Mesendoderm (in vitro differentiated cells): Measurements from ENCODE around the gene SCO1.

Experiments
- DNase-seq: peaks from one replicate; pipeline ENCODE4 v3.0.0; 2013
- H2AK5ac ChIP-seq: 2 replicates; pipeline ENCODE4 v1.6.1; 2013; ENCODE audit warnings: low read length, inconsistent platforms
- H2BK120ac ChIP-seq: 2 replicates; pipeline ENCODE4 v1.6.1; 2013; ENCODE audit warnings: low read depth, mild to moderate bottlenecking, low read length, moderate library complexity, mixed read lengths
- H2BK15ac ChIP-seq: replicated peaks from 2 replicates; pipeline ENCODE4 v1.6.1; 2013; ENCODE audit warnings: low read depth, mild to moderate bottlenecking, moderate library complexity
- H2BK5ac ChIP-seq: 2 replicates; pipeline ENCODE4 v1.6.1; 2013; ENCODE audit warnings: low read length, inconsistent platforms
- H3K18ac ChIP-seq: 2 replicates; pipeline ENCODE4 v1.6.1; 2013; ENCODE audit warnings: mild to moderate bottlenecking, low read length, mixed read lengths
- H3K23ac ChIP-seq: one replicate; pipeline ENCODE4 v1.6.1; 2013; ENCODE audit warnings: low read length
- H3K27ac ChIP-seq: 2 replicates; pipeline ENCODE4 v1.5.1; 2013; ENCODE audit warnings: low read depth, mild to moderate bottlenecking, inconsistent platforms, low read length, moderate library complexity
- H3K27me3 ChIP-seq: 2 replicates; pipeline ENCODE4 v1.6.1; 2013; ENCODE audit warnings: low read length, control low read depth, mild to moderate bottlenecking, inconsistent platforms; ENCODE audit not compliant: insufficient read depth, poor library complexity
- H3K36me3 ChIP-seq: 2 replicates; pipeline ENCODE4 v1.6.1; 2013; ENCODE audit warnings: low read length, inconsistent platforms; ENCODE audit not compliant: control insufficient read depth, insufficient read depth
- H3K4ac ChIP-seq: one replicate; pipeline ENCODE4 v1.6.1; 2013; ENCODE audit warnings: low read depth, mild to moderate bottlenecking, low read length, moderate library complexity
- H3K4me1 ChIP-seq: 2 replicates; pipeline ENCODE4 v1.6.1; 2013; ENCODE audit warnings: low read depth, low read length, inconsistent platforms; ENCODE audit not compliant: control insufficient read depth
- H3K4me2 ChIP-seq: 2 replicates; pipeline ENCODE4 v1.6.1; 2013; ENCODE audit warnings: low read length
- H3K4me3 ChIP-seq: 2 replicates; pipeline ENCODE4 v1.5.1; 2013; ENCODE audit warnings: mild to moderate bottlenecking, low read length
- H3K56ac ChIP-seq: one replicate; pipeline ENCODE4 v1.6.1; 2013; ENCODE audit warnings: low read length
- H3K79me1 ChIP-seq: 2 replicates; pipeline ENCODE4 v1.6.1; 2013; ENCODE audit warnings: low read length, inconsistent platforms
- H3K79me2 ChIP-seq: 2 replicates; pipeline ENCODE4 v1.6.1; 2013; ENCODE audit warnings: mild to moderate bottlenecking, low read length; ENCODE audit not compliant: control insufficient read depth, insufficient read depth
- H3K9ac ChIP-seq: 2 replicates; pipeline ENCODE4 v1.6.1; 2013; ENCODE audit warnings: low read length, inconsistent platforms
- H4K5ac ChIP-seq: one replicate; pipeline ENCODE4 v1.6.1; 2013; ENCODE audit warnings: low read length
- H4K8ac ChIP-seq: one replicate; pipeline ENCODE4 v1.6.1; 2013; ENCODE audit warnings: low read depth, mild to moderate bottlenecking, control low read depth, low read length, moderate library complexity
- WGBS: extraction: QIAGEN DNeasy Blood & Tissue Kit; methylation state at CpG from one replicate; pipeline ENCODE4 v1.1.7; 2013; ENCODE audit warnings: low lambda C conversion rate, missing lambda C conversion rate; ENCODE audit not compliant: insufficient coverage; ENCODE audit errors: extremely low coverage; 5-methylcytosine and 5-hydroxymethylcytosine counted together

SCO1 gene

DNA sequence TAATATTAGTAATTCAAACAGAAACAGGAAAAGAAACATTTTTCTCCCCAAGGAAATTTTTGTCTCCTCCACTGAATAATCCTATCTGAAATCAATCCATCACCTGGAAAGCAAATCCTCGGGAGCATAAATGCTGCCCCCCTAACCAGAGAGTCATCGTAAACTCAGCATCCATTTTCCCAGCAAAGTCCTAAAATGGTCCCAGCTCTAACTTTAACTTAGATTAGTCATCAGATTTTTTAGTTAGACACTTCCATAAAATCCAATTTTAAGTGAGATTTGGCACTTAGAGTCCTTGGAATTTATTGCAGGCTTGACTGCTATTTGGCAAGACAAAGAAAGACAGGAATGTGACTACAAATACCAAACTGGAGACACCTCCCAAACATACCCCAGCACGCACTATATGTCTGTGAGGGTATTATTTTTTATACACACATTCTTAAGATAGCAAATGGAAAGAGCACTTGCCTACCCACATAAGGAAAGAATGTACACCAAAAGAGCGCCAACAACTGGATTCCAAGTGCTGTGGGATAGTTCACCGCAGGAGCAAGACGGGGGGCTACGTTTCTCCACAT is 15.4 kb downstream of the SCO1 start:
- H2BK15ac ChIP-seq = no peak overlapping the region
- no peak for DNase-seq
- no CpG with 5 or more reads among the region's 7 CpGs for WGBS
- H4K5ac ChIP-seq = no peak overlapping the region
- no peak overlapping the region for H3K56ac ChIP-seq
- H3K27ac ChIP-seq = no peak overlapping the region
- no peaks in the 10 kb centered on the region for H3K79me2 ChIP-seq
- H3K4me1 ChIP-seq = no peaks in the 10 kb centered on the region
- H2BK120ac ChIP-seq = no peak overlapping the region
- no peak overlapping the region for H3K4me2 ChIP-seq
- H3K27me3 ChIP-seq = no peaks in the 10 kb centered on the region
- H3K79me1 ChIP-seq = no peaks in the 10 kb centered on the region
- no peak overlapping the region for H3K23ac ChIP-seq
- no peak overlapping the region for H2AK5ac ChIP-seq
- H3K4ac ChIP-seq = no peak overlapping the region
- H4K8ac ChIP-seq = no peak overlapping the region
- H3K18ac ChIP-seq = no peak overlapping the region
- no peak overlapping the region for H3K4me3 ChIP-seq
- H3K9ac ChIP-seq = no peak overlapping the region
- H3K36me3 ChIP-seq = peaks cover 15% of the 10 kb centered on the region
- H2BK5ac ChIP-seq = no peak overlapping the region

DNA sequence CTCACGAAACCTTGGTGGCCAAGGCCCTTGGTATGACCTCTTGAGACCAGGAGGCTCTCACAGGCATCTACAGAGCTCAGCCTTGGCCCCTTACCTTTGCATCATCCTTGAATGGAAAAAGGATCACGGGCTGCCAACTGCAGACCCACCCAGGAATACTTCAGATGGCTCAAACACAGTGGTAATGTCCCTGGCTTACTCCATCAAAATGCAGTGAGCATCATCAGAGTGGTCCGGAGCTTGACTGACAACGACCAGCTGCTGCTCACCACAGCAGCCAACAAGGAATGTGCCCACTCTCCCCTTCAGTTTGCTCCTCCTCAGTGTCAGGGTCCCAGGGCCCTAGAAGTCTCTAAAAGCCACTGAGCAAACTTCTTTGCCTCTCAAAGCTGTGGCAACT is 22.6 kb downstream of the SCO1 start:
- H2BK5ac ChIP-seq = no peak overlapping the region
- no peaks in the 10 kb centered on the region for H3K27me3 ChIP-seq
- H3K79me1 ChIP-seq = no peaks in the 10 kb centered on the region
- H3K18ac ChIP-seq = no peak overlapping the region
- no peak overlapping the region for H2BK120ac ChIP-seq
- WGBS = no CpG with 5 or more reads among the region's 4 CpGs
- DNase-seq = no peak
- no peak overlapping the region for H2AK5ac ChIP-seq
- H4K8ac ChIP-seq = no peak overlapping the region
- H3K36me3 ChIP-seq = peaks cover 3% of the 10 kb centered on the region
- H3K56ac ChIP-seq = no peak overlapping the region
- no peak overlapping the region for H2BK15ac ChIP-seq
- H3K4me3 ChIP-seq = no peak overlapping the region
- no peak overlapping the region for H3K4me2 ChIP-seq
- H3K4me1 ChIP-seq = no peaks in the 10 kb centered on the region
- no peak overlapping the region for H3K27ac ChIP-seq
- H4K5ac ChIP-seq = no peak overlapping the region
- no peaks in the 10 kb centered on the region for H3K79me2 ChIP-seq
- H3K9ac ChIP-seq = no peak overlapping the region
- no peak overlapping the region for H3K23ac ChIP-seq
- no peak overlapping the region for H3K4ac ChIP-seq

DNA sequence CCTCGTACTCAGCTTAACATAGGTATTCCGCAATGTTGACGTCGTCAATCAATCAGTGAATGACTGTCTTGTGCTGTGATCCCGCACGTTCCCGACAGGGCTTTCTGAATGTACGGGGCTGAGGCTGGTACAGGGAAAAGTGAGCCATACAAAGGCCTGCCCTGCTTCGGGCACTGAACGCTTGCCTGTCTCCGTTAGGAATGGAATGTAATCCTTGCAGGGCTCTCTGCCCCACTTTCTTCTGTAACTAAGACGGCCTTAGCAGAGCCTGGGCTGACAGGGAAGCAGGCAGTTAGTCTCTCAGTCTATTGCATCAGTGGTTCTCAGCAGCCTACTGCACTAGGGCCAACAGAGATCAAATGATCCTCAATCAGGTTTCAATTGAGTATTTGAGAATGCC is 24.0 kb downstream of the SCO1 start:
- no peaks in the 10 kb centered on the region for H3K27me3 ChIP-seq
- no peak overlapping the region for H3K4me2 ChIP-seq
- no peak overlapping the region for H3K9ac ChIP-seq
- no peak overlapping the region for H2AK5ac ChIP-seq
- peak; percentile 22 for DNase-seq
- WGBS = no CpG with 5 or more reads among the region's 12 CpGs
- H4K5ac ChIP-seq = no peak overlapping the region
- H3K18ac ChIP-seq = no peak overlapping the region
- no peak overlapping the region for H2BK15ac ChIP-seq
- no peak overlapping the region for H2BK5ac ChIP-seq
- H3K36me3 ChIP-seq = peaks cover 3% of the 10 kb centered on the region
- no peak overlapping the region for H2BK120ac ChIP-seq
- no peak overlapping the region for H3K23ac ChIP-seq
- no peak overlapping the region for H3K4me3 ChIP-seq
- H3K27ac ChIP-seq = no peak overlapping the region
- H4K8ac ChIP-seq = no peak overlapping the region
- H3K4me1 ChIP-seq = no peaks in the 10 kb centered on the region
- no peaks in the 10 kb centered on the region for H3K79me2 ChIP-seq
- no peak overlapping the region for H3K56ac ChIP-seq
- H3K79me1 ChIP-seq = no peaks in the 10 kb centered on the region
- H3K4ac ChIP-seq = no peak overlapping the region

DNA sequence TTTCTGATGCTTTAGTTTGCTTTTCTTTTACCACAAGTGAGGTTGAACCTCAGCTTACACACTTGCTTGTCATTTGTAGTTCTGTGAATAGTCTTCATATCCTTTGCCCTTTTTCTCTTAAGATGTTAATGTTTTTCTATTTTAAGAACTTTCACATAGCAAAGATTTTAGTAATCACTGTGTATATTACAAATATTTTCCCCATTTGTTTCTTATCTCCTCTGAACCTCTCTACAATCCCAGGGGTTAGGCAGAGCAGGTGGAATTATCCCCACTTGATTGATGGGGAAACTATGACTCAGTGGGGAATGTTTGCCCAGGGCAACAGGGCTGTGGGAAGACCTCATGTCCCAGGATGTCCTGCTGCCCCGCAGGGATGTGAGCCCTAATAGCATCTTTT is 28.6 kb downstream of the SCO1 start:
- no CpG with 5 or more reads among the region's 1 CpG for WGBS
- Histone ChIP-seq H3K79me1 (no peaks in the 10 kb centered on the region), H3K4me2 (no peak overlapping the region), H2AK5ac (no peak overlapping the region), H3K4me1 (no peaks in the 10 kb centered on the region), H3K4ac (no peak overlapping the region), H3K36me3 (no peaks in the 10 kb centered on the region), H4K5ac (no peak overlapping the region), H2BK5ac (no peak overlapping the region), H3K23ac (no peak overlapping the region), H3K4me3 (no peak overlapping the region), H3K27ac (no peak overlapping the region), H3K27me3 (no peaks in the 10 kb centered on the region), H4K8ac (no peak overlapping the region), H3K56ac (no peak overlapping the region), H3K79me2 (no peaks in the 10 kb centered on the region), H3K18ac (no peak overlapping the region), H2BK120ac (no peak overlapping the region), H2BK15ac (no peak overlapping the region), H3K9ac (no peak overlapping the region)
- no peak for DNase-seq

DNA sequence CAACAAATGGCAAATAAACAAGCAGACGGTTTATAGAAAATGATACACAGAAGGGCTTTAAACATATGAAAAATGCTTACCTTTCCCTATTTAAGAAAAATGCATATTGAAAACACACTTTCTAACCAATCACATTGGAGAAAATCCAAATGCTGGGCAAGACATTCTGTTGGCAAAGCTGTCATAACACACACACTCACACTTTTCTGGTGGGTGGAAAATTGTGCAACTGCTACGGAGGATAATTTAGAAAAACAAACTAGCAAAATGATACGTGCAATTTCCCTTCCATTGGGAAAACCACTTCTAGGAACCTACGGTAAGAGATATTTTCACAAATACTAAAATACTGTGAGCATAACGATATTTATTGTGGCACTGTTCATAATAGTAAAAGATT is 30.4 kb downstream of the SCO1 start:
- no peak overlapping the region for H2AK5ac ChIP-seq
- H3K23ac ChIP-seq = no peak overlapping the region
- H3K56ac ChIP-seq = no peak overlapping the region
- no peaks in the 10 kb centered on the region for H3K27me3 ChIP-seq
- no CpG with 5 or more reads among the region's 5 CpGs for WGBS
- DNase-seq = no peak
- H2BK120ac ChIP-seq = no peak overlapping the region
- H3K18ac ChIP-seq = no peak overlapping the region
- H3K79me2 ChIP-seq = no peaks in the 10 kb centered on the region
- H4K5ac ChIP-seq = no peak overlapping the region
- H3K4me3 ChIP-seq = no peak overlapping the region
- no peak overlapping the region for H3K4ac ChIP-seq
- H3K4me2 ChIP-seq = no peak overlapping the region
- H2BK15ac ChIP-seq = no peak overlapping the region
- H4K8ac ChIP-seq = no peak overlapping the region
- no peaks in the 10 kb centered on the region for H3K79me1 ChIP-seq
- H3K36me3 ChIP-seq = no peaks in the 10 kb centered on the region
- H3K4me1 ChIP-seq = no peaks in the 10 kb centered on the region
- no peak overlapping the region for H3K9ac ChIP-seq
- H2BK5ac ChIP-seq = no peak overlapping the region
- no peak overlapping the region for H3K27ac ChIP-seq

DNA sequence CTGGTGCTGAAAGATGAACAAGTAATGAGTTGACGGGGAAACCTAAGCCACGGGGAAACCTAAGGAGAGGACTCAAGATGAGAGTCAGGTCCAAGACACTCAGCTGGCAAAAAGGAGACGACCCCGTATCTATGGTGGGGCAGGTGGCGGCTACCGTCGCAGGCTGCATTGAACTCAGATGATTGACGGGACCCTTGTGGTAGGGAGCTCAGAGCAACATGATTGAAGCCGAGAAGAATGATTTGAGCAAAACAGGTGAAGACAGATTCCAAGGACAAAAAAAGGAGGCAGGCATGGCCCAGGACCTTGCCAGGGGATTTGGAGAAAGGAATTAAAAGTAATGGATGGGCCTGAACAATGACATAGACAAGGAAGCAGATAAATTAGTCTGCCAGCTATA is 32.8 kb downstream of the SCO1 start:
- Histone ChIP-seq H3K4ac (no peak overlapping the region), H3K27me3 (no peaks in the 10 kb centered on the region), H3K79me1 (no peaks in the 10 kb centered on the region), H3K36me3 (no peaks in the 10 kb centered on the region), H3K4me2 (no peak overlapping the region), H3K79me2 (no peaks in the 10 kb centered on the region), H3K56ac (no peak overlapping the region), H4K5ac (no peak overlapping the region), H2BK15ac (no peak overlapping the region), H3K4me1 (no peaks in the 10 kb centered on the region), H3K4me3 (no peak overlapping the region), H4K8ac (no peak overlapping the region), H3K23ac (no peak overlapping the region), H2BK120ac (no peak overlapping the region), H3K9ac (no peak overlapping the region), H2AK5ac (no peak overlapping the region), H2BK5ac (no peak overlapping the region), H3K27ac (no peak overlapping the region), H3K18ac (no peak overlapping the region)
- WGBS = no CpG with 5 or more reads among the region's 9 CpGs
- DNase-seq = no peak
